Transverse colon (tissue), 4 donors: ENCODE measurements around the gene UGT2A3. TPM values are rescaled to one million over a fixed set of nuclear protein-coding genes. Genes with fewer than 3 reads are reported as not detected.

Experiments
- DNase-seq: peaks from one replicate; pipeline ENCODE4 v3.0.0-alpha.2; 2019
- H3K27ac ChIP-seq, 4 donors: fragments of 200-600 bp; sonication (generic); 2 replicates each; pipeline ENCODE4 v1.5.1; 2016 to 2018; ENCODE audit warnings: inconsistent platforms in 4 of 4
- H3K27me3 ChIP-seq: fragments of 200-600 bp; sonication (generic); 2 replicates; pipeline ENCODE4 v1.5.1; 2017; ENCODE audit warnings: inconsistent platforms
- H3K36me3 ChIP-seq, 4 donors: fragments of 200-600 bp; sonication (generic); 2 replicates each; pipeline ENCODE4 v1.5.1; 2017 to 2019; ENCODE audit warnings: inconsistent platforms in 4 of 4
- H3K4me1 ChIP-seq, 4 donors: fragments of 200-600 bp; sonication (generic); 2 replicates each; pipeline ENCODE4 v1.5.1; 2017 to 2020; ENCODE audit warnings: inconsistent platforms in 4 of 4
- H3K4me3 ChIP-seq, 4 donors: fragments of 200-600 bp; sonication (generic); 1 replicate in 1 of 4; 2 replicates in 3 of 4; pipeline versions ENCODE4 v1.5.1 to v1.6.1; 2017 to 2019; ENCODE audit warnings: inconsistent platforms in 4 of 4
- H3K9me3 ChIP-seq, 2 donors: fragments of 200-600 bp; sonication (generic); 2 replicates each; pipeline ENCODE4 v1.5.1; 2017 to 2019; ENCODE audit warnings: inconsistent platforms in 2 of 2
- CTCF ChIP-seq, 5 experiments: fragments of 200-600 bp in 3 of 5; fragments of 450-650 bp in 2 of 5; sonication (generic) in 3 of 5; IDR thresholded peaks; 1 replicate in 2 of 5; 2 replicates in 3 of 5; pipeline ENCODE4 v1.5.1; 2016 to 2017; ENCODE audit warnings: antibody characterized with exemption in 5 of 5, inconsistent platforms in 3 of 5, mild to moderate bottlenecking in 2 of 5, moderate library complexity in 1 of 5
- EP300 ChIP-seq: sonication (generic); formaldehyde crosslinking; IDR thresholded peaks from one replicate; pipeline ENCODE4 v1.6.1; 2017; ENCODE audit warnings: antibody characterized with exemption, low read depth
- POLR2A ChIP-seq: fragments of 450-650 bp; IDR thresholded peaks from one replicate; pipeline ENCODE4 v1.6.1; 2016; ENCODE audit warnings: antibody characterized with exemption, mild to moderate bottlenecking, moderate library complexity
- POLR2AphosphoS5 ChIP-seq, 3 donors: sonication (generic); formaldehyde crosslinking; IDR thresholded peaks; one replicate each; pipeline ENCODE4 v1.6.1; 2016; ENCODE audit warnings: antibody characterized with exemption in 3 of 3
- WGBS, 2 donors: methylation state at CpG; one replicate each; pipeline ENCODE4 v1.1.5; 2018; ENCODE audit warnings: low coverage in 1 of 2; 5-methylcytosine and 5-hydroxymethylcytosine counted together
- in situ Hi-C, 4 donors: fragments of 200-750 bp; cut with MboI; loops; one replicate each; pipeline versions ENCODE4 v1.15.0 to v1.15.1; 2017; ENCODE audit warnings: low sequenced_read_pairs in 3 of 4, low pct_ligation_motif_present in 1 of 4, low pct_unique_long_range_greater_than_20kb in 1 of 4
- intact Hi-C: fragments of 100-400 bp; cut with DNase I; formaldehyde crosslinking; loops from one replicate; pipeline ENCODE4 v1.15.1; 2023; ENCODE audit warnings: low total_unique reads
- total RNA-seq, 4 donors: library from RNA; depleted of rRNA; stranded (reverse); fragments of >200 nt; gene quantifications; one replicate each; pipeline ENCODE4 v1.1.0, GENCODE V29; 2016

UGT2A3 gene
- total RNA-seq, 4 donors from 2014 or later, result 28.5 to 185 (median 90.3) TPM

- 65 to 81% methylated on average over 2 of the region's 2 CpGs for WGBS, 2 donors
- TF ChIP-seq POLR2A (no peak), EP300 (no peak), POLR2AphosphoS5 (IDR thresholded peaks at IDR 0.05) (no peak), CTCF (IDR thresholded peaks at IDR 0.05) (no peak)
- Histone ChIP-seq H3K9me3 (no peaks in the 10 kb centered on the region), H3K27ac (no peak overlapping the region), H3K36me3 (no peaks in the 10 kb centered on the region), H3K4me3 (no peak overlapping the region), H3K4me1 (peaks cover 4 to 15% (median 11%) of the 10 kb centered on the region in 4 donors), H3K27me3 (no peaks in the 10 kb centered on the region)
- in situ Hi-C loops (no loop called here), intact Hi-C loops (no loop called here)
- DNase-seq, result no peak
Observed at GRCh38 chr4:68909385-68909784, 42.2 kb downstream of the UGT2A3 start.

- Histone ChIP-seq H3K36me3 (no peaks in the 10 kb centered on the region), H3K9me3 (no peaks in the 10 kb centered on the region), H3K27me3 (no peaks in the 10 kb centered on the region), H3K4me3 (no peak overlapping the region), H3K4me1 (peaks cover 4 to 17% (median 13%) of the 10 kb centered on the region in 4 donors), H3K27ac (no peak overlapping the region)
- in situ Hi-C loops (no loop called here), intact Hi-C loops (no loop called here)
- no peak for DNase-seq
- WGBS, 2 donors, result 51 to 62% methylated on average over 3 of the region's 3 CpGs
- TF ChIP-seq CTCF (IDR thresholded peaks at IDR 0.05), result no peak
- TF ChIP-seq POLR2AphosphoS5 (IDR thresholded peaks at IDR 0.05), result no peak
- no peak for TF ChIP-seq POLR2A
- no peak for TF ChIP-seq EP300
Observed at GRCh38 chr4:68907788-68908700, 43.6 kb downstream of the UGT2A3 start.

GRCh38 chr4:68907245-68907644 is 44.4 kb downstream of the UGT2A3 start:
- peaks cover 4 to 17% (median 13%) of the 10 kb centered on the region in 4 donors for H3K4me1 ChIP-seq
- no peak for DNase-seq
- no peak overlapping the region for H3K4me3 ChIP-seq
- TF ChIP-seq POLR2A (no peak), CTCF (IDR thresholded peaks at IDR 0.05) (no peak), EP300 (no peak), POLR2AphosphoS5 (IDR thresholded peaks at IDR 0.05) (no peak)
- WGBS, 2 donors, result 79 to 89% methylated on average over 3 of the region's 3 CpGs
- no peak overlapping the region for H3K27ac ChIP-seq
- in situ Hi-C loops, result no loop called here
- no peaks in the 10 kb centered on the region for H3K36me3 ChIP-seq
- intact Hi-C loops, result no loop called here
- no peaks in the 10 kb centered on the region for H3K9me3 ChIP-seq
- H3K27me3 ChIP-seq, result no peaks in the 10 kb centered on the region

- Histone ChIP-seq H3K36me3 (no peaks in the 10 kb centered on the region), H3K9me3 (no peaks in the 10 kb centered on the region), H3K4me1 (peaks cover 4 to 17% (median 13%) of the 10 kb centered on the region in 4 donors), H3K4me3 (no peak overlapping the region), H3K27me3 (no peaks in the 10 kb centered on the region), H3K27ac (peak overlapping the region in 2 of 4 donors; percentile 75 to 76)
- intact Hi-C loops, result no loop called here
- in situ Hi-C loops, result no loop called here
- WGBS, 2 donors, result 90% methylated on average over 10 of the region's 10 CpGs; no CpG with 5 or more reads in 1 of the 2 donors
- DNase-seq, result no peak
- TF ChIP-seq EP300, result no peak
- no peak for TF ChIP-seq POLR2A
- TF ChIP-seq CTCF (IDR thresholded peaks at IDR 0.05), result no peak
- TF ChIP-seq POLR2AphosphoS5 (IDR thresholded peaks at IDR 0.05), result no peak
Observed at GRCh38 chr4:68906780-68907137, 44.8 kb downstream of the UGT2A3 start.
